Breast epithelium (tissue), 3 donors: Measurements from ENCODE around the gene GPAT3.

ENCODE experiments used
- POLR2A ChIP-seq: fragments of 450-650 bp; IDR thresholded peaks from one replicate; pipeline ENCODE4 v1.6.1; 2016; ENCODE audit warnings: antibody characterized with exemption, mild to moderate bottlenecking, moderate library complexity
- POLR2AphosphoS5 ChIP-seq, 3 donors: sonication (generic); formaldehyde crosslinking; IDR thresholded peaks; one replicate each; pipeline ENCODE4 v1.6.1; 2017; ENCODE audit warnings: antibody characterized with exemption in 3 of 3
- TF ChIP-seq, protein P1 (sequence below), 3 donors: fragments of 450-650 bp; IDR thresholded peaks; one replicate each; pipeline ENCODE4 v1.5.1; 2016 to 2017; ENCODE audit warnings: antibody characterized with exemption in 3 of 3, mild to moderate bottlenecking in 3 of 3, moderate library complexity in 3 of 3

DNA sequence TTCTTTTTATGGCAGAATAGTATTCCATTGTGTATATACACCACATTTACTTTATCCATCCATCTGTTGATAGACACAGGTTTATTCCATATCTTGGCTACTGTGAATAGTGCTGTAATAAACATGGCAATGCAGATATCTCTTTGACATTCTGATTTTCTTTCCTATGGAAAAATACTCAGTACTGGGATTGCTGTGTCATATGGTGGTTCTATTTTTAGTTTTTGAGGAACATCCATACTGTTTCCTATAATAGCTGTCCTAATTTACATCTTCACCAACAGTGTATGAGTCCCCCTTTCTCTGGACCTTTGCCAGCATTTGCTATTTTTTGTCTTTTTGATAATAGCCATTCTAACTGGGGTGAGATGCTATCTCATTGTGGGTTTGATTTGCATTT, 73.5 kb downstream of the GPAT3 start:
- TF ChIP-seq, protein P1, sequence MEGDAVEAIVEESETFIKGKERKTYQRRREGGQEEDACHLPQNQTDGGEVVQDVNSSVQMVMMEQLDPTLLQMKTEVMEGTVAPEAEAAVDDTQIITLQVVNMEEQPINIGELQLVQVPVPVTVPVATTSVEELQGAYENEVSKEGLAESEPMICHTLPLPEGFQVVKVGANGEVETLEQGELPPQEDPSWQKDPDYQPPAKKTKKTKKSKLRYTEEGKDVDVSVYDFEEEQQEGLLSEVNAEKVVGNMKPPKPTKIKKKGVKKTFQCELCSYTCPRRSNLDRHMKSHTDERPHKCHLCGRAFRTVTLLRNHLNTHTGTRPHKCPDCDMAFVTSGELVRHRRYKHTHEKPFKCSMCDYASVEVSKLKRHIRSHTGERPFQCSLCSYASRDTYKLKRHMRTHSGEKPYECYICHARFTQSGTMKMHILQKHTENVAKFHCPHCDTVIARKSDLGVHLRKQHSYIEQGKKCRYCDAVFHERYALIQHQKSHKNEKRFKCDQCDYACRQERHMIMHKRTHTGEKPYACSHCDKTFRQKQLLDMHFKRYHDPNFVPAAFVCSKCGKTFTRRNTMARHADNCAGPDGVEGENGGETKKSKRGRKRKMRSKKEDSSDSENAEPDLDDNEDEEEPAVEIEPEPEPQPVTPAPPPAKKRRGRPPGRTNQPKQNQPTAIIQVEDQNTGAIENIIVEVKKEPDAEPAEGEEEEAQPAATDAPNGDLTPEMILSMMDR (IDR thresholded peaks at IDR 0.05), result no peak
- TF ChIP-seq POLR2A, result no peak
- TF ChIP-seq POLR2AphosphoS5 (IDR thresholded peaks at IDR 0.05), result no peak
